Osteoblast (primary cell): ENCODE results near the gene CTDP1. TPM values are rescaled to one million over a fixed set of nuclear protein-coding genes. Genes with fewer than 3 reads are reported as not detected.

Source experiments
- DNase-seq: peaks from one replicate; pipeline ENCODE4 v3.0.0; 2011; ENCODE audit warnings: low spot score, mixed read lengths; ENCODE audit not compliant: insufficient read length; ENCODE audit errors: missing footprints
- H2AFZ ChIP-seq: 2 replicates; pipeline ENCODE4 v1.6.0; 2011; ENCODE audit warnings: mild to moderate bottlenecking, low read length
- H3K27ac ChIP-seq: 2 replicates; pipeline ENCODE4 v1.5.1; 2011; ENCODE audit warnings: mild to moderate bottlenecking, low read depth, low read length, moderate library complexity
- H3K27me3 ChIP-seq: 2 replicates; pipeline ENCODE4 v1.6.0; 2012; ENCODE audit warnings: mild to moderate bottlenecking, control low read depth, inconsistent platforms, low read length, moderate library complexity; ENCODE audit not compliant: insufficient read depth
- H3K36me3 ChIP-seq: 2 replicates; pipeline ENCODE4 v1.5.1; 2011; ENCODE audit warnings: mild to moderate bottlenecking, low read length, control low read depth, moderate library complexity; ENCODE audit not compliant: insufficient read depth
- H3K4me1 ChIP-seq: 2 replicates; pipeline ENCODE4 v1.5.1; 2011; ENCODE audit warnings: mild to moderate bottlenecking, low read length, control low read depth, moderate library complexity; ENCODE audit not compliant: insufficient read depth
- H3K4me2 ChIP-seq: 2 replicates; pipeline ENCODE4 v1.6.0; 2011; ENCODE audit warnings: mild to moderate bottlenecking, low read length; ENCODE audit not compliant: insufficient read depth
- H3K4me3 ChIP-seq: fragments of 200-600 bp; sonication (generic); 3 replicates; pipeline ENCODE4 v1.5.1; 2012; ENCODE audit warnings: mild to moderate bottlenecking, low read length, inconsistent platforms; ENCODE audit not compliant: insufficient read depth
- H3K79me2 ChIP-seq: 2 replicates; pipeline ENCODE4 v1.6.0; 2012; ENCODE audit warnings: mild to moderate bottlenecking, low read length, control low read depth, inconsistent platforms; ENCODE audit not compliant: insufficient read depth
- H3K9me3 ChIP-seq: 2 replicates; pipeline ENCODE4 v1.5.1; 2011; ENCODE audit warnings: low read depth, low read length, control low read depth
- H4K20me1 ChIP-seq: 2 replicates; pipeline ENCODE4 v1.6.0; 2012; ENCODE audit warnings: mild to moderate bottlenecking, low read length, control low read depth; ENCODE audit not compliant: insufficient read depth
- total RNA-seq: library from RNA; depleted of rRNA; stranded (reverse); fragments of >200 nt; gene quantifications from 2 replicates; pipeline ENCODE4 v1.2.3, GENCODE V29; 2012
- TF ChIP-seq, protein P1 (sequence below): IDR thresholded peaks from 2 replicates; pipeline ENCODE4 v1.5.1; 2011; ENCODE audit warnings: mild to moderate bottlenecking, low read depth, low read length, moderate library complexity; ENCODE audit errors: extremely low read depth

The CTDP1 gene
- total RNA-seq, 1 donor: 26.8 TPM

DNA sequence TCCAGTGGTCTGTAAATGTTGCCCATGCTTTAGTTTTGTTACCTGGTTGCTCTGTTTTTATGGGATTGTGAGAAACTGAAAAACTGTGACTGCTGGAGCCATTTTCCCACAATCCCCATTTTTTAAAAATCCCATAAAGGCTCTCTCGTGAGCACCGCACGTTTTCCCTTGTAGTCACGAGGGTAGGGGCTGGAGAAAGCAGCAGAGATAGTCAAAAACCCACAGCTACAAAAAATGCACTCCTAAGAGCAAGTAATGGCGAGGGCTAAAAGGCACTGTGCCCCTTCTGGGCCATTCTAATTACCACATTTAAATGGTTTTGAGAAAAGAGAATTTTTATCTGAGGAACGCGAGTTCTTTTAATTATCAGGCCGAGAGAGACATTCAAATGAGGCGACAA is 1.8 kb upstream of the CTDP1 start:
- TF ChIP-seq, protein P1, sequence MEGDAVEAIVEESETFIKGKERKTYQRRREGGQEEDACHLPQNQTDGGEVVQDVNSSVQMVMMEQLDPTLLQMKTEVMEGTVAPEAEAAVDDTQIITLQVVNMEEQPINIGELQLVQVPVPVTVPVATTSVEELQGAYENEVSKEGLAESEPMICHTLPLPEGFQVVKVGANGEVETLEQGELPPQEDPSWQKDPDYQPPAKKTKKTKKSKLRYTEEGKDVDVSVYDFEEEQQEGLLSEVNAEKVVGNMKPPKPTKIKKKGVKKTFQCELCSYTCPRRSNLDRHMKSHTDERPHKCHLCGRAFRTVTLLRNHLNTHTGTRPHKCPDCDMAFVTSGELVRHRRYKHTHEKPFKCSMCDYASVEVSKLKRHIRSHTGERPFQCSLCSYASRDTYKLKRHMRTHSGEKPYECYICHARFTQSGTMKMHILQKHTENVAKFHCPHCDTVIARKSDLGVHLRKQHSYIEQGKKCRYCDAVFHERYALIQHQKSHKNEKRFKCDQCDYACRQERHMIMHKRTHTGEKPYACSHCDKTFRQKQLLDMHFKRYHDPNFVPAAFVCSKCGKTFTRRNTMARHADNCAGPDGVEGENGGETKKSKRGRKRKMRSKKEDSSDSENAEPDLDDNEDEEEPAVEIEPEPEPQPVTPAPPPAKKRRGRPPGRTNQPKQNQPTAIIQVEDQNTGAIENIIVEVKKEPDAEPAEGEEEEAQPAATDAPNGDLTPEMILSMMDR: no peak
- DNase-seq: no peak
- H3K4me3 ChIP-seq: peak overlapping the region; percentile 99
- H3K4me2 ChIP-seq: peak overlapping the region; percentile 94
- H4K20me1 ChIP-seq: peaks cover 19% of the 10 kb centered on the region
- H3K27me3 ChIP-seq: no peaks in the 10 kb centered on the region
- H3K36me3 ChIP-seq: peaks cover 1% of the 10 kb centered on the region
- peaks cover 48% of the 10 kb centered on the region for H3K79me2 ChIP-seq
- H3K27ac ChIP-seq: peak overlapping the region; percentile 98
- H2AFZ ChIP-seq: no peak overlapping the region
- H3K4me1 ChIP-seq: peaks cover 18% of the 10 kb centered on the region
- no peaks in the 10 kb centered on the region for H3K9me3 ChIP-seq

DNA sequence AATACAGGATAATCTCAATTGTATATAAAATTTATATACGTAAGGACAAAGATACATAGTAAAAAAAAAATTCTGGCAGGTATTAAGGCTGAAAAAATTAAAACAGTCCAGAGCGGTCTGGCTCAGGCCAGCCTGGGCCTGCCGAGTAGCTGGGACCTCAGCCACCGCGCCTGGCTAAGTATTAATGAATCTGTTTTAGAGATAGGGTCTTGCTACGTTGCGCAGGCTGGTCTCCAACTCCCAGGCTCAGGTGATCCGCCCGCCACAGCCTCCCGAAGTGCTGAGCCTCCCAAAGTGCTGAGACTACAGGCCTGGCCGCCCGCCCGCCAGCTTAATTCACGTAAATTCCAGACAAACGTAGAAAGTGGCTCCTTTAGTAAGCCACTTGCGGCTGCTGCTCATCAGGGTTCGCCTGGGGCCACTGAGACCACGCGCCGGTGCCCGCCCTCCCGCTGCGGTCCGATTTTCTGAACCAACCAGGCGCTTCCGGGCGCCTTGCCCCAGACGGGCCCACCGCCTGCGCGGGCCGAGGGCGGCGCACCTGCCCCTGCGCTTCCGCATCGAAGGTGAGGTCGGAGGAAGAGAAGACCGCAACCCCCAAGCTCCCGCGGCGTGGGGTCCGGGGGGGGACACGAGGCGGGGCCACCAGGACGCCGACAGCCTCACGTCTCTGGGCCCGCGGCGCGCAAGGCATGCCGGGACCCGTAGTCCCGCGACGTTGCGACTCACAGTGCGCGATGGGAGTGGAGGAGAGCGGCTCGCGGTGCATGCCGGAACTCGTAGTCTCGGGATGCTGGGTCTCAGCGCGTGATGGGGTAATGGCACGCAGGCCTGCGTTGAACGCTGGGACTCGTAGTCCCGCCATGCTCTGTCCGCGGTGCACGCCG is 695 bp upstream of the CTDP1 start:
- TF ChIP-seq, protein P1: no peak
- Histone ChIP-seq H3K9me3 (no peaks in the 10 kb centered on the region), H3K4me2 (peak overlapping the region; percentile 94), H2AFZ (peak overlapping the region; percentile 99), H3K36me3 (peaks cover 6% of the 10 kb centered on the region), H3K27ac (peak overlapping the region; percentile 98), H4K20me1 (peaks cover 30% of the 10 kb centered on the region), H3K79me2 (peaks cover 58% of the 10 kb centered on the region), H3K4me3 (peak overlapping the region; percentile 99), H3K27me3 (no peaks in the 10 kb centered on the region), H3K4me1 (peaks cover 18% of the 10 kb centered on the region)
- peak; percentile 100 for DNase-seq

DNA sequence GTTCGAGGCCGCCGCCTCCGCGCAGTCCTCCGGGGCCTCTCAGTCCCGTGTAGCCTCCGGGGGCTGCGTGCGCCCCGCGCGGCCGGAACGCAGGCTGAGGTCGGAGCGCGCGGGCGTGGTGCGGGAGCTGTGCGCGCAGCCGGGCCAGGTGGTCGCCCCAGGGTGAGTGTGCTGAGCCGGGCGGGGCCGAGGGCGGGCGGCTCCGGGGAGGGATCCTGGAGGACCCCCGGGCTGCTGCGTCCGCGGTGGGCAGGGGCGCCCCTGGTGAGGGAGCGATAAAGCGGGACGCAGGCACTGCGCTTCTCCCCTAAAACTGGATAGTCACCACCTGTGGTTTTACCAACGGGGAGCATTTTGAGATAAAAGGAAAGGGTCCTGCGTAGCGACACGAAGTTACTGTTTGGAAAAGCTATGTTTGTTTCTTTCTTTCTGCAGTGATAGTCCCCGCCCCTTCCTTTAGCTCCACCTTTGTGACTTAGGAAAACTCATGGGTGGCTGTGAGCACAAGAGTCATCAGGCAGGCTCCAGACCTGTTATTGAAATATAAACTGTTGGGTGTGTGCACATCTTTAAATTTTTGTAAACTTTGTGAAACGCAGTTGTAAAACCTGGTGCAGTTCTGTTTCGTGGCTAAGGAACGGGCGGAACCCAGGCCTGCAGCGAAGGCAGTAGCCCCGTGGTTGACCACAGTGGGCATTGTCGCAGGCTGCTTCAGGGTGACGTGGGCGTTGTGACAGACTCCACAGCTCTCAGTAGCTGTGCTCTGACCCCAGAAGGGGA is 687 bp downstream of the CTDP1 start:
- peak overlapping the region; percentile 95 for H3K4me2 ChIP-seq
- H3K4me1 ChIP-seq: peaks cover 18% of the 10 kb centered on the region
- H4K20me1 ChIP-seq: peaks cover 43% of the 10 kb centered on the region
- H3K9me3 ChIP-seq: no peaks in the 10 kb centered on the region
- H3K79me2 ChIP-seq: peaks cover 72% of the 10 kb centered on the region
- H2AFZ ChIP-seq: peak overlapping the region; percentile 54
- H3K4me3 ChIP-seq: peak overlapping the region; percentile 99
- DNase-seq: peak; percentile 92
- peak overlapping the region; percentile 98 for H3K27ac ChIP-seq
- TF ChIP-seq, protein P1: no peak
- no peaks in the 10 kb centered on the region for H3K27me3 ChIP-seq
- peaks cover 6% of the 10 kb centered on the region for H3K36me3 ChIP-seq
